OCI-LY7 (cell line): Measurements from ENCODE around the gene MDGA2. TPM values are rescaled to one million over a fixed set of nuclear protein-coding genes. Genes with fewer than 3 reads are reported as not detected.

Experiments
- BruUV-seq: library from RNA; stranded (reverse); fragments of 400-500 nt; replicated peaks from 2 replicates; lab custom pipeline; 2021; lab: Mats Ljungman, UMichigan
- CTCF ChIA-PET: fragments of 300-600 bp; sonication (Branson Sonifier 250); formaldehyde crosslinking; loops from one replicate; lab custom pipeline; 2022; ENCODE audit warnings: antibody characterized with exemption; ENCODE audit not compliant: unreplicated experiment; lab: Charles Lee
- POLR2A ChIA-PET: fragments of 300-600 bp; sonication (Branson Sonifier 250); formaldehyde crosslinking; loops from one replicate; lab custom pipeline; 2022; ENCODE audit warnings: antibody characterized with exemption; lab: Charles Lee
- DNase-seq: peaks from one replicate; pipeline ENCODE4 v3.0.0-alpha.2; 2015; ENCODE audit warnings: low spot score
- H2AFZ ChIP-seq: fragments of 200-600 bp; sonication (generic), shearing (Covaris generic); 2 replicates; pipeline ENCODE4 v1.6.1; 2014; ENCODE audit warnings: mild to moderate bottlenecking, antibody characterized with exemption, low read length, moderate library complexity
- H3K27ac ChIP-seq: fragments of 200-600 bp; sonication (generic); 2 replicates; pipeline ENCODE4 v1.5.1; 2014; ENCODE audit warnings: mixed run types, low read depth, mild to moderate bottlenecking, moderate library complexity, low read length, inconsistent platforms; ENCODE audit not compliant: poor library complexity, severe bottlenecking
- H3K36me3 ChIP-seq: fragments of 200-600 bp; sonication (generic); 2 replicates; pipeline ENCODE4 v1.6.1; 2014; ENCODE audit warnings: mild to moderate bottlenecking, antibody characterized with exemption, low read length, moderate library complexity, mixed read lengths; ENCODE audit not compliant: insufficient read depth
- H3K4me1 ChIP-seq: fragments of 200-600 bp; sonication (generic); 2 replicates; pipeline ENCODE4 v1.5.1; 2014; ENCODE audit warnings: mild to moderate bottlenecking, low read length; ENCODE audit not compliant: insufficient read depth, poor library complexity, severe bottlenecking
- H3K4me2 ChIP-seq: fragments of 200-600 bp; sonication (generic); 2 replicates; pipeline ENCODE4 v1.6.1; 2014; ENCODE audit warnings: mild to moderate bottlenecking, low read length
- H3K4me3 ChIP-seq: fragments of 200-600 bp; sonication (generic); 2 replicates; pipeline ENCODE4 v1.5.1; 2014; ENCODE audit warnings: mild to moderate bottlenecking, low read depth, low read length; ENCODE audit not compliant: poor library complexity, severe bottlenecking
- H3K79me2 ChIP-seq: fragments of 200-600 bp; sonication (generic); 2 replicates; pipeline ENCODE4 v1.6.1; 2016; ENCODE audit warnings: low read depth, mild to moderate bottlenecking, low read length, moderate library complexity, mixed read lengths; ENCODE audit not compliant: insufficient read depth
- H3K9me2 ChIP-seq: fragments of 200-600 bp; sonication (generic); 2 replicates; pipeline ENCODE4 v1.6.1; 2016; ENCODE audit warnings: mild to moderate bottlenecking, low read length, mixed read lengths; ENCODE audit not compliant: insufficient read depth
- H3K9me3 ChIP-seq: fragments of 200-600 bp; sonication (generic); 2 replicates; pipeline ENCODE4 v1.6.1; 2014; ENCODE audit warnings: mild to moderate bottlenecking, mixed run types, low read length, mixed read lengths
- H4K20me1 ChIP-seq: fragments of 200-600 bp; sonication (generic); 2 replicates; pipeline ENCODE4 v1.6.1; 2014; ENCODE audit warnings: mild to moderate bottlenecking, antibody characterized with exemption, low read length, moderate library complexity, mixed read lengths; ENCODE audit not compliant: insufficient read depth
- EZH2phosphoT487 ChIP-seq: fragments of 200-600 bp; sonication (generic); IDR thresholded peaks from 2 replicates; pipeline ENCODE4 v1.6.1; 2018; ENCODE audit warnings: low read depth, borderline replicate concordance, mild to moderate bottlenecking, mixed run types, antibody characterized with exemption, low read length, moderate library complexity, mixed read lengths
- intact Hi-C: fragments of 100-400 bp; cut with micrococcal nuclease; formaldehyde crosslinking; loops from one replicate; pipeline ENCODE4 v1.10.0; 2022; ENCODE audit not compliant: unreplicated experiment
- total RNA-seq, 2 experiments: library from RNA; depleted of rRNA in 1 of 2; stranded (reverse); fragments of >200 nt in 1 of 2; shearing (Covaris generic) in 1 of 2; gene quantifications; 2 replicates each; pipeline ENCODE4 v1.2.3, GENCODE V29; 2014 to 2022
- TF ChIP-seq, protein P1 (sequence below): fragments of 200-600 bp; sonication (generic); conservative IDR thresholded peaks from 2 replicates; pipeline ENCODE4 v1.5.1; 2014; ENCODE audit warnings: mild to moderate bottlenecking, antibody characterized with exemption, low read length, moderate library complexity, mixed read lengths

Gene MDGA2
- total RNA-seq, 2 experiments from 2014 or later: not detected

DNA sequence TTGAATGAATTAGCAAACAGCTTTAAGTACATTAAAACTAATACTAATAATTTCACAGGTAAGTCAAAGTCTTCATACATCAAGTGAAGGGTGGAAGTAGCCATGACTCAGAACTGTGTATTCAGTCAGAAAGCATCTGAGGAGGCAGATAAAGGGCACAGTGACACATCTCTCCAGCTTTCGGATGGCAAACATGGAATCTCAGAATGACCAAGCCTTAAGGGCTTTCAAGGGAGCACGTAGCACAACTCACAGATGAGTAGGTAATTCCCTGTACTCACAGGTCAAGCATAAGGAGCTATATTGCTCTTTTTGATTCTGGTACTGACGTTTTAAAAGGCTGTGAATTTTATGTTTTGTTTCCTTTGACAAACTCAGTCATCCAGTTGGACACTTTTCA is 56.0 kb downstream of the MDGA2 start:
- no peaks in the 10 kb centered on the region for H4K20me1 ChIP-seq
- H3K36me3 ChIP-seq: no peaks in the 10 kb centered on the region
- H3K9me3 ChIP-seq: no peaks in the 10 kb centered on the region
- no peak for DNase-seq
- no peak overlapping the region for H2AFZ ChIP-seq
- intact Hi-C loops: no loop called here
- ChIA-PET CTCF (no interaction called here), POLR2A (no interaction called here)
- no peak overlapping the region for H3K27ac ChIP-seq
- no TSS peak for BruUV-seq
- H3K4me1 ChIP-seq: no peaks in the 10 kb centered on the region
- TF ChIP-seq, protein P1, sequence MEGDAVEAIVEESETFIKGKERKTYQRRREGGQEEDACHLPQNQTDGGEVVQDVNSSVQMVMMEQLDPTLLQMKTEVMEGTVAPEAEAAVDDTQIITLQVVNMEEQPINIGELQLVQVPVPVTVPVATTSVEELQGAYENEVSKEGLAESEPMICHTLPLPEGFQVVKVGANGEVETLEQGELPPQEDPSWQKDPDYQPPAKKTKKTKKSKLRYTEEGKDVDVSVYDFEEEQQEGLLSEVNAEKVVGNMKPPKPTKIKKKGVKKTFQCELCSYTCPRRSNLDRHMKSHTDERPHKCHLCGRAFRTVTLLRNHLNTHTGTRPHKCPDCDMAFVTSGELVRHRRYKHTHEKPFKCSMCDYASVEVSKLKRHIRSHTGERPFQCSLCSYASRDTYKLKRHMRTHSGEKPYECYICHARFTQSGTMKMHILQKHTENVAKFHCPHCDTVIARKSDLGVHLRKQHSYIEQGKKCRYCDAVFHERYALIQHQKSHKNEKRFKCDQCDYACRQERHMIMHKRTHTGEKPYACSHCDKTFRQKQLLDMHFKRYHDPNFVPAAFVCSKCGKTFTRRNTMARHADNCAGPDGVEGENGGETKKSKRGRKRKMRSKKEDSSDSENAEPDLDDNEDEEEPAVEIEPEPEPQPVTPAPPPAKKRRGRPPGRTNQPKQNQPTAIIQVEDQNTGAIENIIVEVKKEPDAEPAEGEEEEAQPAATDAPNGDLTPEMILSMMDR: no peak
- no peak for TF ChIP-seq EZH2phosphoT487
- H3K9me2 ChIP-seq: no peaks in the 10 kb centered on the region
- H3K4me3 ChIP-seq: no peak overlapping the region
- no peaks in the 10 kb centered on the region for H3K79me2 ChIP-seq
- H3K4me2 ChIP-seq: no peak overlapping the region

DNA sequence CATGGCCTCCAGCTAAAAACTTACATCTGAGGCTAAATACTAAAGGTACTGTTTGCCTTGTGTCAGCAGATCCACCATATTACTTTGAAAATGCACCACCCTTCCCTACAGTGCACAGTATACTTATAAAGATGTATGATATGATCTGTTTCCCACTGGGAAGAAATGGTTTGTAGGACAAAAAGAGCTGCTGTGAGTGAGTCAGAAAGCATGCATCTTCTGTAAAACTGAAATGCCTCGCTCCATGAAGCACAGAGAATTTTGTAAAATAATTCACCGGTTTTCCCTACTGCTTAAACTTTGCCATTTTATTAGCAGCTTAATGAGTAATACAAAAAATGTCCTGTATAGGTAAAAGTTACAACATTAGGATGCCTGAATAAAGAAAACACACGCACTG is 68.8 kb downstream of the MDGA2 start:
- BruUV-seq: no TSS peak
- intact Hi-C loops: no loop called here
- Histone ChIP-seq H3K4me3 (no peak overlapping the region), H2AFZ (no peak overlapping the region), H3K4me1 (no peaks in the 10 kb centered on the region), H3K79me2 (no peaks in the 10 kb centered on the region), H3K9me3 (no peaks in the 10 kb centered on the region), H4K20me1 (no peaks in the 10 kb centered on the region), H3K9me2 (no peaks in the 10 kb centered on the region), H3K27ac (no peak overlapping the region), H3K4me2 (no peak overlapping the region), H3K36me3 (no peaks in the 10 kb centered on the region)
- no peak for TF ChIP-seq EZH2phosphoT487
- TF ChIP-seq, protein P1: no peak
- POLR2A ChIA-PET: interaction anchor here (0.5 to 1.0 kb wide), 2 partner anchors 12 to 1207 kb away, joined by 3 read pairs; no protein-coding TSS in a partner anchor
- CTCF ChIA-PET: no interaction called here
- no peak for DNase-seq

DNA sequence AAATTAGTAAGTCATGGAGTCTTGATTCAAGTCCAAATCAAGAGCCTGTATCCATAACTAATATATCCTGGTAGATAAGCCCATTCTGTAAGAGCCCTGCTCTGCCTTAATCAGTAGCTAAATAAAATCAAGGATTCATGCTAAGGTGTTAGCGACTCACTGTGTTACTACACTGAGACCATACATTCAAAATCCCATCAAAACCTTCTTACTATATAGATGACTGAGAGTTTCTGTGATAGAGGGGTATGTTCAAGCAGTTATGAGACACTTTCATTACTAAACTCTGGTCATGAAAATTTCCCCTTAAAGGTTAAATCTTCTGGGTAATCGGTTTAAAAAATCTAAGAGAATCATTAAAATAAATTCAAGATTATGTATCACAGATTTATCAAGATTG is 78.5 kb downstream of the MDGA2 start:
- Histone ChIP-seq H3K27ac (no peak overlapping the region), H4K20me1 (no peaks in the 10 kb centered on the region), H3K79me2 (no peaks in the 10 kb centered on the region), H3K9me2 (no peaks in the 10 kb centered on the region), H3K4me1 (no peaks in the 10 kb centered on the region), H3K4me2 (no peak overlapping the region), H3K4me3 (no peak overlapping the region), H2AFZ (no peak overlapping the region), H3K9me3 (no peaks in the 10 kb centered on the region), H3K36me3 (no peaks in the 10 kb centered on the region)
- TF ChIP-seq, protein P1: no peak
- TF ChIP-seq EZH2phosphoT487: no peak
- no TSS peak for BruUV-seq
- CTCF ChIA-PET: no interaction called here
- POLR2A ChIA-PET: interaction anchor here (0.7 kb wide), 1 partner anchor 71 kb away, joined by 5 read pairs; no protein-coding TSS in a partner anchor
- DNase-seq: no peak
- intact Hi-C loops: no loop called here
